Chondrocyte (in vitro differentiated cells): ENCODE results near the gene CMTM8. TPM values are rescaled to one million over a fixed set of nuclear protein-coding genes. Genes with fewer than 3 reads are reported as not detected.

ENCODE experiments used
- DNase-seq: peaks from one replicate; pipeline ENCODE4 v3.0.0; 2021; ENCODE audit warnings: mixed read lengths, low spot score
- H3K27ac Mint-ChIP-seq: one replicate; pipeline ENCODE4 v1.8.0; 2021; ENCODE audit warnings: mild to moderate bottlenecking, moderate library complexity, mixed read lengths; ENCODE audit not compliant: unreplicated experiment
- H3K27me3 Mint-ChIP-seq: 2 replicates; pipeline ENCODE4 v1.8.0; 2021; ENCODE audit warnings: low read depth, mixed read lengths
- H3K36me3 Mint-ChIP-seq: 2 replicates; pipeline ENCODE4 v1.8.0; 2021; ENCODE audit warnings: low read depth, mixed read lengths
- H3K4me1 Mint-ChIP-seq: 2 replicates; pipeline ENCODE4 v1.8.0; 2021; ENCODE audit warnings: low read depth, mild to moderate bottlenecking, mixed read lengths
- H3K4me3 Mint-ChIP-seq: one replicate; pipeline ENCODE4 v1.8.0; 2021; ENCODE audit warnings: mild to moderate bottlenecking, moderate library complexity, mixed read lengths; ENCODE audit not compliant: unreplicated experiment
- H3K9me3 Mint-ChIP-seq: 2 replicates; pipeline ENCODE4 v1.8.0; 2021; ENCODE audit warnings: low read depth, mixed read lengths
- total RNA-seq: library from RNA; stranded (reverse); gene quantifications from 3 replicates; pipeline ENCODE4 v1.2.1, GENCODE V29; 2021
- TF ChIP-seq, protein P1 (sequence below): fragments of 200-600 bp; sonication (generic); IDR thresholded peaks from 2 replicates; pipeline ENCODE4 v1.5.0; 2021; ENCODE audit warnings: antibody characterized with exemption, mild to moderate bottlenecking, moderate library complexity

CMTM8 gene
- total RNA-seq, 1 donor from 2014 or later: 2.5 TPM

DNA sequence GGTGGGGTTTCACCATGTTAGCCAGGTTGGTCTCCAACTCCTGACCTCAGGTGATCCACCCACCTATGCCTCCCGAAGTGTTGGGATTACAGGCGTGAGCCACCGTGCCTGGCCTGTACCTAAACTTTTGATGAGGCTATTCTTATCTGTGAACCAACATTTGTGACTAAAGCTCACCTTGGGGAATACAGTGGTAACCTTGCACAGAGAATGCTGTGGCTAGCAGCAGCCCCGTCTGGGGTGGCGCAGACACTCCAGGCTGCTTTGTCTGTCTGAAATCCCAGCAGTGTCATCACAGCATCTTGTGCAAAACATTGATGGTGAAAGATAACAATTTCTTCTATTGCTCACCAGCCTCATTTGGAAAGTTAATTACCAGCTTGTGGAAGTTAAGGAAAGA is 58.9 kb downstream of the CMTM8 start:
- TF ChIP-seq, protein P1, sequence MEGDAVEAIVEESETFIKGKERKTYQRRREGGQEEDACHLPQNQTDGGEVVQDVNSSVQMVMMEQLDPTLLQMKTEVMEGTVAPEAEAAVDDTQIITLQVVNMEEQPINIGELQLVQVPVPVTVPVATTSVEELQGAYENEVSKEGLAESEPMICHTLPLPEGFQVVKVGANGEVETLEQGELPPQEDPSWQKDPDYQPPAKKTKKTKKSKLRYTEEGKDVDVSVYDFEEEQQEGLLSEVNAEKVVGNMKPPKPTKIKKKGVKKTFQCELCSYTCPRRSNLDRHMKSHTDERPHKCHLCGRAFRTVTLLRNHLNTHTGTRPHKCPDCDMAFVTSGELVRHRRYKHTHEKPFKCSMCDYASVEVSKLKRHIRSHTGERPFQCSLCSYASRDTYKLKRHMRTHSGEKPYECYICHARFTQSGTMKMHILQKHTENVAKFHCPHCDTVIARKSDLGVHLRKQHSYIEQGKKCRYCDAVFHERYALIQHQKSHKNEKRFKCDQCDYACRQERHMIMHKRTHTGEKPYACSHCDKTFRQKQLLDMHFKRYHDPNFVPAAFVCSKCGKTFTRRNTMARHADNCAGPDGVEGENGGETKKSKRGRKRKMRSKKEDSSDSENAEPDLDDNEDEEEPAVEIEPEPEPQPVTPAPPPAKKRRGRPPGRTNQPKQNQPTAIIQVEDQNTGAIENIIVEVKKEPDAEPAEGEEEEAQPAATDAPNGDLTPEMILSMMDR: no peak
- Mint-ChIP-seq H3K27ac (no peak overlapping the region), H3K27me3 (no peaks in the 10 kb centered on the region), H3K36me3 (no peaks in the 10 kb centered on the region), H3K4me3 (no peak overlapping the region), H3K9me3 (no peaks in the 10 kb centered on the region), H3K4me1 (peaks cover 5% of the 10 kb centered on the region)
- DNase-seq: no peak

DNA sequence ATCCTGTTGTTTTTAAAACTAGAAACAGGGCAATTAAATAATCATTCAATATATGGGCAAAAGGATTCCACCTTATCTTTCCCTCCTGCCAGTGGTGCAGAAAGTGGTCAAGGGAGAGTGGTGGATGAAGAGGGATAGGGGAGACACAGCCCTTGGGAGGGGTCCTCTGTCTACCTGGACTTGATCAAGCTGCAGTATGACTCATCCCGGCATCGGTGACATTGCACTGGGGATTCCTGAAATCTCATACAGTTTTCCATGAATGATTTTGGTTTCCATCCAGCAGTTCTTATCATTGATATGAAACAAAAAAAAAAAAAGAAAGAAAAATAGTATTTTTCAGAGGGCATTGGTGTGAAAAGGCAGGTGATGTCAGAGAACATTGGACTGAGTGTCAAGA is 62.9 kb downstream of the CMTM8 start:
- no peak for DNase-seq
- H3K27ac Mint-ChIP-seq: no peak overlapping the region
- H3K36me3 Mint-ChIP-seq: no peaks in the 10 kb centered on the region
- TF ChIP-seq, protein P1: no peak
- H3K9me3 Mint-ChIP-seq: no peaks in the 10 kb centered on the region
- H3K27me3 Mint-ChIP-seq: no peaks in the 10 kb centered on the region
- H3K4me1 Mint-ChIP-seq: peaks cover 5% of the 10 kb centered on the region
- H3K4me3 Mint-ChIP-seq: no peak overlapping the region

DNA sequence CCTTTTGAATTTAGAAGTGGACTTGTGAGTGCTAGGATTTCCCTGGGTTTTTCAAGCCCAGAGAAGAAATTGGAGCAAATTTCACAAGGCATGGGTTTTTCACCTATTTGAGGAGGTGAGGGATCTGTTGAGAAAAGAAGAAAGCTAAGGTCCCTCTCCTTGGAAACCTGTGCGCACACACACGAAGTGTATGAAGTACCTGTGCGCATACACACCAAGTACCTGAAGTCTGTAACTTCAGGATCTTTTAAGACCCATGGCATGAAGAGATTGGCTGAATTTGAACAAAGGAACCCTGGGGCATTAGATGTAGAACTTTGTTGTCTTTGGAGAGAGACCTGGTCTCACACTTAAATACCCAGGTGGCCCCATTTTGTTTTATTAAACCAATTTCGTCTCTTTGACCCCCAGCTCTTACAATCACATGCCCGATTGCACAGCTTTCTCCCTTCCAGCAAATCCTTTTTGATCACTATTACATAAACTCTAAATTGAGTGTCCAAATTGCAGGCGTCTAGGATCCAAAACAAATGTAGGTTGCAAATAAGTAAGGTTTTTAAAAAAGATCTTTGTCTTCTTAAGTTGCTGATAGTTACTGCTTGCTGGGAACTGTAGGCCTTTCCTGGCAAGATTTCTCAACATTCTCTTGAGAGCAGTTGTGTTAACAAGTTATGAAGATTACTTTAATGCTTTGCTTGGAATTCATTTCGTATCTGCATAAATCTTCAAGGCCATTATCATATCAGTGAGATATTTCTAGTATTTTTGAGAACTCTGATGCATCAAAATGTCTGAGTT is 64.3 kb downstream of the CMTM8 start:
- H3K27me3 Mint-ChIP-seq: no peaks in the 10 kb centered on the region
- H3K4me1 Mint-ChIP-seq: no peaks in the 10 kb centered on the region
- DNase-seq: no peak
- H3K27ac Mint-ChIP-seq: no peak overlapping the region
- peaks cover 3% of the 10 kb centered on the region for H3K9me3 Mint-ChIP-seq
- H3K4me3 Mint-ChIP-seq: no peak overlapping the region
- TF ChIP-seq, protein P1: no peak
- H3K36me3 Mint-ChIP-seq: peaks cover 1% of the 10 kb centered on the region

DNA sequence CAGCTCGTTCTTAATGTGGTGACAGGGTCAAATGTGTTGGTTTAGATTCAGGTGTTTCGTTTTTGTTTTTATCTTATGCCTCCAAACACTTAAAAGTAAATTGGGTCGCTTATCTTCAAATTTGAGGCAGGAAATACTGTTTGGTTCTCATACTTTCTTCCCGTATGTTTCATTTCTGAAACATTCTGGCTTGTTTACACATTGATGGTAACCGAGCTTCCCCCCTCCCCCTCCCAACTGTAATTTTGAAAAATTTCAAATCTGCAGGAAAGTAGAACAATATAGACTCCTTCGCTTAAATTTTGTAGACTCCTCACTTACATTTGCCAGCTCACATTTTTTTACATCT is 64.9 kb downstream of the CMTM8 start:
- no peaks in the 10 kb centered on the region for H3K27me3 Mint-ChIP-seq
- H3K4me3 Mint-ChIP-seq: no peak overlapping the region
- H3K27ac Mint-ChIP-seq: no peak overlapping the region

DNA sequence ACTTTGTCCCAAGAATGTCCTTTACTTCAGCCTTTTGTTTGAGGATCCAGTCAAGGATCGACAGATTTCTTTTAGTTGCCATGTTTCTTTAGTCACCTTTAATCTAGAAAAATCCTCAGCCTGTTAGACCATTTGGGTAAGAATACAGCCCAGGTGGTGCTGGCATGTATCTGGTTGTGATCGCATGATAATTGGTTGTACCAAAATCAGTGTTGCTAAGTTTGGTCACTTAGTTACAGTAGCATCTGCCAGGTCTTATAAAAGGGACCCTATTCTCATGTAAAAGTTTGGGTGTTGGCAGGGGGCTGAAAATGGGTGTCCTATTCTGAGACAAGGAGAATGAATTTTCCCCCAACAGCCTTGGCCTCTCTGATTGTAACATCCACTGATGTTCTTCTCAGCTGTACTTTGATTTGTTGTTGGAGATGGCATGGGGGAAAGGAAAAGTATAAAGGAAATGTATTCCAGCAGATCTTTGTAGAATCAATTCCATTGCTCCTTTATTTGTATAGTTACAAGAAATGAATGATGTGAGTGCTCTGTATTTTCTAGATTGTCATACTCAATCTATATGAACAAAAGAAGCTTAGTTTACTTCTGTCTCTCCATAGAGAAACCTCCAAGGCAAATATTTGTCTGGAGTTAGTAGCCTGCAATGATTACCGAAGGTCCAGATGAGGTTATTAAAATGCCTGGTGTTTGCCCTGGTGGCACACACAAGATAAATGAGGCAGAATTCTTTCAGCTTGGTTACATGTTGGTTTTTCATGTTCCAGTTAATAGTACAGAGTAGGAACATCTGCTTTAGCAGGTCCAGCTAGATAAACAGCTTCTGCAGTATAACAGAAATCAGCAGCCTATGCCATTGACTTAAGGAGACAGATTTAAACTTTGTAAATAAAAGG is 65.7 kb downstream of the CMTM8 start:
- Mint-ChIP-seq H3K36me3 (peaks cover 1% of the 10 kb centered on the region), H3K27ac (no peak overlapping the region)

More for the DNA sequence above, 64.9 kb downstream of the CMTM8 start:
- TF ChIP-seq, protein P1: no peak
- Mint-ChIP-seq H3K4me1 (no peaks in the 10 kb centered on the region), H3K36me3 (peaks cover 1% of the 10 kb centered on the region), H3K9me3 (peaks cover 3% of the 10 kb centered on the region)
- DNase-seq: no peak

More for the DNA sequence above, 65.7 kb downstream of the CMTM8 start:
- Mint-ChIP-seq H3K9me3 (peaks cover 3% of the 10 kb centered on the region), H3K4me3 (no peak overlapping the region), H3K27me3 (no peaks in the 10 kb centered on the region), H3K4me1 (no peaks in the 10 kb centered on the region)
- no peak for DNase-seq
- TF ChIP-seq, protein P1: no peak
